Mucosa of descending colon (tissue), 3 donors: ENCODE measurements around the gene NEXN. TPM values are rescaled to one million over a fixed set of nuclear protein-coding genes. Genes with fewer than 3 reads are reported as not detected.
"Not testable (repeated sequence)": the region's sequence is repeated elsewhere in the genome, so short reads cannot be mapped to it uniquely, and the experiment has no call there.

Experiments
- ATAC-seq: fragments of 200-7000 bp; cut with Tn5 transposase; one replicate; pipeline ENCODE4 v1.9.1; 2020; ENCODE audit warnings: mild to moderate bottlenecking, moderate library complexity
- DNase-seq, 3 donors: peaks; one replicate each; pipeline ENCODE4 v3.0.0-alpha.2; 2020
- H3K36me3 ChIP-seq: fragments of 200-600 bp; one replicate; pipeline ENCODE4 v1.8.0; 2021; ENCODE audit warnings: low read depth, mild to moderate bottlenecking
- H3K4me1 ChIP-seq: fragments of 200-600 bp; one replicate; pipeline ENCODE4 v1.8.0; 2021; ENCODE audit warnings: low read depth, mild to moderate bottlenecking
- H3K4me3 ChIP-seq: fragments of 200-600 bp; one replicate; pipeline ENCODE4 v1.8.0; 2021; ENCODE audit warnings: mild to moderate bottlenecking
- H3K9me3 ChIP-seq: fragments of 200-600 bp; one replicate; pipeline ENCODE4 v1.8.0; 2021; ENCODE audit warnings: mild to moderate bottlenecking
- intact Hi-C, 2 donors: fragments of 100-400 bp; cut with DNase I in 1 of 2; cut with micrococcal nuclease in 1 of 2; formaldehyde crosslinking; loops; one replicate each; pipeline versions ENCODE4 v1.11.0 to v1.11.1; 2022; cut with DNase I, micrococcal nuclease
- total RNA-seq, 3 donors: library from RNA; stranded (reverse); fragmentation: NEBNext Ultra II Directional in 2 of 3; extraction: Animal tissue kit (Norgen Biotek cat#: 25700) in 2 of 3; gene quantifications; one replicate each; pipeline versions ENCODE4 v1.2.1 to v1.2.4, GENCODE V29; 2021 to 2023
- TF ChIP-seq, protein P1 (sequence below): fragments of 200-600 bp; IDR thresholded peaks from one replicate; pipeline ENCODE4 v1.8.0; 2022; ENCODE audit warnings: antibody characterized with exemption, mild to moderate bottlenecking
- donor health status: DM: no; HTN: no; CAD: no; lungs with moderate emphysema.
- donor health status: DM: no; HTN: no; CAD: no.
- donor health status: DM: no; HTN: yes; CAD: no.

NEXN gene
- total RNA-seq, 3 donors from 2014 or later, result 2.1 to 49.2 (median 7.2) TPM

DNA sequence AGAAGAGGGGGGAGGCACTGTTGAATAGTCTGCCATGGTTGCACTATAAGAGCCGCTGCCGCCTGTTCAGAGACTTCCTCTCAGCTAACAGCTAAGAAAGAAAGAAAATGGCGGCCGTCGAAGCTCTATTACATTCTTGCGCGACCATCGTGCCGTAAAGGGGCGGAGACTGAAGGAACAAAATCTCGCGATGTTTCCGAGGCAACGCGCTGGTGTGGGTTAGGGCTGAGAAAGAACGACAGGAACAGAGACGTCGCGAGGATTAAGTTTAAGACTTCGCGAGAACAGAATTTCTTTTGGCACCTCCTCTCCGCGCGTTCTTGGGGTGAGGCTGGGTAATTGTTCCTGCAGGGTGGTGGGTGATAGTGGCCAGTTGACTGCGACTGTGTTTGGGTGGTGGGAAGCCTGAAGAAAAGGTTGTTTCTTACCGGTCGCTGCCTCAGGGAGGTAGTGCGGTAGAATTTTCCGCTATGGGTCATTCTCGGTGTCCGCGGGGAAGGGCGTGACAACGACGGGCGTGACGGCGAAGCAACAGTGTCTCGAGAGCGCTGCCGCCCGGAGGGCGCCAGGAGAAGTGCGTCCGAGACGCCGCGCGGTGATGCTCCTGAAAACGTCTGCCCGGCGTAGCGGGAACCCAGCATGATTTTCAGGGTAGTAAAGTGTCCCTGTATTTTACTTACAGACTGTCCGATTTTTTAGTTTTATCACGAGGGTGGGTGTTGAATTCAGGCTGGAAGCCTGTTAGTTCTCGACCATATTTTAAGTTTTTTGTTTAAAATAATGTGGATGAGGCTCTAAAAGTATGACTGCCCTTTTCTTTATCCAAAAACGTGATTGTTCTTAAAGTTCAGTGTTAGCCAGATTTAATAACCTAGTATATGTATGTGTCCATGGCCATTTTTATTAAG is 90.8 kb downstream of the NEXN start, which contains the start of gene FUBP1:
FUBP1 (minus strand) TSS at position 104 of the 908 bp plus-strand sequence; CDS start at position 36, 68 bp downstream.
- DNase-seq, result peak; percentile 94 to 97 (median 94)
- intact Hi-C loops, result no loop called here
- TF ChIP-seq, protein P1, sequence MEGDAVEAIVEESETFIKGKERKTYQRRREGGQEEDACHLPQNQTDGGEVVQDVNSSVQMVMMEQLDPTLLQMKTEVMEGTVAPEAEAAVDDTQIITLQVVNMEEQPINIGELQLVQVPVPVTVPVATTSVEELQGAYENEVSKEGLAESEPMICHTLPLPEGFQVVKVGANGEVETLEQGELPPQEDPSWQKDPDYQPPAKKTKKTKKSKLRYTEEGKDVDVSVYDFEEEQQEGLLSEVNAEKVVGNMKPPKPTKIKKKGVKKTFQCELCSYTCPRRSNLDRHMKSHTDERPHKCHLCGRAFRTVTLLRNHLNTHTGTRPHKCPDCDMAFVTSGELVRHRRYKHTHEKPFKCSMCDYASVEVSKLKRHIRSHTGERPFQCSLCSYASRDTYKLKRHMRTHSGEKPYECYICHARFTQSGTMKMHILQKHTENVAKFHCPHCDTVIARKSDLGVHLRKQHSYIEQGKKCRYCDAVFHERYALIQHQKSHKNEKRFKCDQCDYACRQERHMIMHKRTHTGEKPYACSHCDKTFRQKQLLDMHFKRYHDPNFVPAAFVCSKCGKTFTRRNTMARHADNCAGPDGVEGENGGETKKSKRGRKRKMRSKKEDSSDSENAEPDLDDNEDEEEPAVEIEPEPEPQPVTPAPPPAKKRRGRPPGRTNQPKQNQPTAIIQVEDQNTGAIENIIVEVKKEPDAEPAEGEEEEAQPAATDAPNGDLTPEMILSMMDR, result peak; percentile 73
- Histone ChIP-seq H3K4me3 (peak within 1 kb of the TSS; percentile 60), H3K36me3 (no peaks in the 10 kb centered on the region), H3K9me3 (no peaks in the 10 kb centered on the region), H3K4me1 (peaks cover 37% of the 10 kb centered on the region)
- peak; percentile 91 for ATAC-seq

DNA sequence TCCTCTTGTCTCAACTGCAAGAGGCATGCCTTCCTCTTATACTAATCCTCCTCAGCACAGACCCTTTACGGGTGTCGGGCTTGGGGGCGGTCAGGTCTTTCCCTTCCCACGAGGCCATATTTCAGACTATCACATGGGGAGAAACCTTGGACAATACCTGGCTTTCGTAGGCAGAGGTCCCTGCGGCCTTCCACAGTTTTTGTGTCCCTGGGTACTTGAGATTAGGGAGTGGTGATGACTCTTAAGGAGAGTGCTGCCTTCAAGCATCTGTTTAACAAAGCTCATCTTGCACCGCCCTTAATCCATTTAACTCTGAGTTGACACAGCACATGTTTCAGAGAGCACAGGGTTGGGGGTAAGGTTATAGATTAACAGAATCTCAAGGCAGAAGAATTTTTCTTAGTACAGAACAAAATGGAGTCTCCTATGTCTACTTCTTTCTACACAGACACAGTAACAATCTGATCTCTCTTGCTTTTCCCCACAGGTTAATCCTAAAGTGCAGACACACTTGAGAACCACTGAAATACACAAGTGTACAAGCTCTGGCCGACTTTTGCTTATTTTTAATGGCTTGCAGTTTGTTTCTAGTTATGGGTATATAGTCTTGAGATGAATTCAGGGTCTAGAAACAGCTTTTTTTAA is 95.0 kb downstream of the NEXN start:
- intact Hi-C loops, result not testable (repeated sequence)

DNA sequence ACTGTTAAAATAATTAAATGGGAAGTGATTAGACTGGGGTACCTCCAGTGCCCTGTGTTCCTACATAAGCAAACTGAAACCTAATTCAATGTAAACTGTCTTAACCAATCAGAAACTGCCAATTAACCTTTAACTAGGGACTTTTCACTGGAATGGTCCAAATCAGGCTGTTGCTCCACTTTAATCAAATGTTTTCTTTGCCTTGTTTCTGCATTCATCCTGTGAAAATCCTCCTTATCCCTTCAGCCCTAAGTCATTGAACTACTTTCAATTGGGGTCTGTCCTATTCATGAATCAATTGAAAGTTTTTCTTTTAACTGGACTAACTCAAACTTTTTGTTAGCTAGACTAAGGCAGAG is 95.6 kb downstream of the NEXN start:
- Histone ChIP-seq H3K4me3 (no peak overlapping the region), H3K36me3 (no peaks in the 10 kb centered on the region), H3K4me1 (peaks cover 9% of the 10 kb centered on the region), H3K9me3 (no peaks in the 10 kb centered on the region)
- ATAC-seq, result no peak
- intact Hi-C loops, result no loop called here
- TF ChIP-seq, protein P1, result no peak
- no peak for DNase-seq

More for the DNA sequence above, 95.0 kb downstream of the NEXN start:
- H3K4me1 ChIP-seq, DNase-seq, H3K36me3 ChIP-seq, H3K9me3 ChIP-seq, H3K4me3 ChIP-seq, ATAC-seq: not testable (repeated sequence)

DNA sequence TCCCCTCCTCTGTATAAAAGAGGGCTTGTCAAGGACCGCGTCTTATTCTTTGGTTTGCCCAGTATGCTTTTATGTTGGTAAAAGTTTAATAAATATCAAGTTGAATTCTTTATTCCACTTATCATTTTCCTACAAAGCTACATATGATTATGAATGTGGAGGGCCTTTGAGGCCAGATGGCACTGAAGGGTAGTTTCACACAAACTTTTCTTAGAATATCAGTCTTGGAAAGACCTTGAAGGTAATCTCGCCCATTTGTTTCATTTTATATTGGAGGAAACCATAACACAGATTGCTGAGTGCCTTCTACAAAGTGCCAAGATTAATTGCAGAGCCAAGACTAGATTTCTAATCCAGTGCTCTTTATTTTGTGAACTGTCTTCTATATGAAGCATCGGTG is 96.2 kb downstream of the NEXN start:
- DNase-seq (no peak), ATAC-seq (no peak)
- no peaks in the 10 kb centered on the region for H3K36me3 ChIP-seq
- H3K4me1 ChIP-seq, result peaks cover 9% of the 10 kb centered on the region
- intact Hi-C loops, result no loop called here
- no peak overlapping the region for H3K4me3 ChIP-seq
- TF ChIP-seq, protein P1, result no peak
- H3K9me3 ChIP-seq, result no peaks in the 10 kb centered on the region

DNA sequence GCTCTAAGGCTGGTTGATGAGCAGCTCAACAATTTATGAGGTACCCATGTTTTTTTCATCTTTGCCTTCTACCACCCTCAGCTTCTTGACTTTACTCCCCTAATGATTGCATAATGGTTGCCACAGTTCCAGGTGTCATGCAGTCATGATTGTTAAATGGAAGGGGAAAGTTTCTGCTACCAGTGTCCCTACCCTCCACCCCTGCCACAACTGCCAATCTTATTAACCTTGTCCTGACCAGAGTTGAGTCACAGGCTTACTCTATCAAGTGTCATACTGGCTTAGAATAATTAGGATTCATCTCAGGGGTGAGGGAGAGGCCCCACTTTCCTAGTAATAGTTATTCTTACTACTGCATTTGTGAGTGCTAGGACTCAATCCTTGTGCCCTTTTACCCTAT is 98.4 kb downstream of the NEXN start:
- intact Hi-C loops, result no loop called here
- DNase-seq, result no peak

More for the DNA sequence above, 98.4 kb downstream of the NEXN start:
- H3K9me3 ChIP-seq, result no peaks in the 10 kb centered on the region
- H3K4me3 ChIP-seq, result no peak overlapping the region
- no peaks in the 10 kb centered on the region for H3K4me1 ChIP-seq
- no peaks in the 10 kb centered on the region for H3K36me3 ChIP-seq
- TF ChIP-seq, protein P1, result no peak
- no peak for ATAC-seq
